Measurements from ENCODE around the gene PEX16. TPM values are rescaled to one million over a fixed set of nuclear protein-coding genes. Genes with fewer than 3 reads are reported as not detected.

The PEX16 gene
- total and polyA plus RNA-seq, 8 donors: 9.9 to 72.7 (median 40.2) TPM

GRCh38 chr11:45869551-45869950 lies 48.1 kb downstream of the PEX16 start:
- Histone ChIP-seq H3K27me3 (no peaks in the 10 kb centered on the region), H3K9me3 (no peaks in the 10 kb centered on the region), H3K4me1 (no peaks in the 10 kb centered on the region), H3K27ac (no peak overlapping the region), H3K36me3 (peaks cover 79 to 100% (median 99%) of the 10 kb centered on the region in 4 donors), H3K4me3 (no peak overlapping the region)
- 86 to 96% (median 89%) methylated on average over 5 to 12 of the region's 12 CpGs for WGBS, 5 donors
- intact Hi-C loops (cut with DNase I; ENCODE audit: low total_unique reads): no loop called here
- TF ChIP-seq POLR2AphosphoS5 (IDR thresholded peaks at IDR 0.05) (no peak), EP300 (IDR thresholded peaks at IDR 0.05) (no peak), CTCF (IDR thresholded peaks at IDR 0.05) (no peak), POLR2A (IDR thresholded peaks at IDR 0.05) (no peak)
- no peak for DNase-seq

DNA sequence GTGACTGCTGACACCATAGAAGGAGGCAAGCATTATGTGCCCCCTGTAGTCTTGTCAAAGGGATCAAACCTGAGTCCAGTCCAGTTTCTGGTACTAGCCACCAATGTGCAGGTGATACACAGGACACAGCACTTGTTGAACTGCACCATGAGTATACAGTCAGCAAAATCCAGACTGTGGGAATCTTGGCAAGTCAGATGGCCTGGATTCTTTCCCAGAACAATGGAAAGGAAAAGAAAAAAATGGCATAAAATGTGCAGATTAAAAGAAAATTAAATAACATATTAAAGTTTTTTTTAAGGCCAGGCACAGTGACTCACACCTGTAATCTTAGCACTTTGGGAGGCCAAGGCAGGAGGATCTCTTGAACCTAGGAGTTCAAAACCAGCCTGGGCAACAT lies 53.6 kb downstream of the PEX16 start:
- Histone ChIP-seq H3K36me3 (peaks cover 76 to 99% (median 91%) of the 10 kb centered on the region in 4 donors), H3K9me3 (no peaks in the 10 kb centered on the region), H3K27ac (no peak overlapping the region), H3K4me3 (no peak overlapping the region), H3K4me1 (peaks cover 12 to 23% (median 16%) of the 10 kb centered on the region in 4 donors), H3K27me3 (no peaks in the 10 kb centered on the region)
- no peak for DNase-seq
- intact Hi-C loops (cut with DNase I; ENCODE audit: low total_unique reads): no loop called here
- TF ChIP-seq POLR2AphosphoS5 (IDR thresholded peaks at IDR 0.05): no peak
- TF ChIP-seq CTCF (IDR thresholded peaks at IDR 0.05): no peak
- TF ChIP-seq POLR2A (IDR thresholded peaks at IDR 0.05): no peak
- no peak for TF ChIP-seq EP300 (IDR thresholded peaks at IDR 0.05)

DNA sequence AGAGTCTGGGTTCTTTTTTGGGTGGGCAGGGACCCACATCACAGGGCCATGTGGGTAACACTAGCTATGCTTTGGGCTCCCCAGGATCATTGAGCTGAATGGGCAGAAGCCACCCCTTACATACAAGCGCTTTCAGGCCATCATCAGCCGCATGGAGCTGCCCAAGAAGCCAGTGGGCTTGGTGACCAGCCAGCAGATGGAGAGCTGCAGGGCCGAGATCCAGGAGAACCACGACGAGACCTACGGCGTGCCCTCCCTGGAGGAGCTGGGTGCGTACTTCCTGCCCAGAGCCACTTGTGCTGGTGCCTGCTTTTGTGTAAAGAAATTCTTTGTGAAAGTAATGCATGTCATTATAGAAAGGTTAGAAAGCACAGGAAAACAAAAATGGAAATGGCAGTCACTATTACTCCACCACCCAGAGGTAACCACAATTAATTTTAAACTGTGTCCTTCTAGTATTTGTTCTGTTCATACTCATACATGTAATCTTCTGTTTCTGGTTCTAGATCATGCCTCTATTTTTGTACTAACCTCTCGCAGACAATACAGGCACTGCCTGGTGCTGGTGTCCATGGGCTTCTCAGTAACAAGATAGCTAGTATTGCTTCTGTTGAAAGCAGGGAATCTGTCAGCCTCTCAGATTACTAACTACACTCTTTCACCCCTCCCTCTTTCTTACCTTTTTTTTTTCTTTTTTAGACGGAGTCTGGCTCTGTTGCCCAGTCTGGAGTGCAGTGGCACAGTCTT lies 56.7 kb downstream of the PEX16 start:
- intact Hi-C loops (cut with DNase I; ENCODE audit: low total_unique reads): no loop called here
- Histone ChIP-seq H3K27me3 (no peaks in the 10 kb centered on the region), H3K9me3 (no peaks in the 10 kb centered on the region), H3K4me1 (peaks cover 39 to 54% (median 46%) of the 10 kb centered on the region in 4 donors), H3K36me3 (peaks cover 59 to 90% (median 84%) of the 10 kb centered on the region in 4 donors), H3K27ac (peak overlapping the region in 4 of 5 donors; percentile 73 to 95 (median 78)), H3K4me3 (no peak overlapping the region)
- TF ChIP-seq CTCF (IDR thresholded peaks at IDR 0.05): no peak
- TF ChIP-seq POLR2AphosphoS5 (IDR thresholded peaks at IDR 0.05): no peak
- no peak for TF ChIP-seq POLR2A (IDR thresholded peaks at IDR 0.05)
- no peak for TF ChIP-seq EP300 (IDR thresholded peaks at IDR 0.05)
- 74 to 89% (median 82%) methylated on average over 10 of the region's 10 CpGs for WGBS, 5 donors
- DNase-seq: no peak

- peaks cover 39 to 60% (median 50%) of the 10 kb centered on the region in 4 donors for H3K4me1 ChIP-seq
- TF ChIP-seq EP300 (IDR thresholded peaks at IDR 0.05) (no peak), CTCF (IDR thresholded peaks at IDR 0.05) (no peak), POLR2A (IDR thresholded peaks at IDR 0.05) (no peak), POLR2AphosphoS5 (IDR thresholded peaks at IDR 0.05) (no peak)
- no peak for DNase-seq
- no peaks in the 10 kb centered on the region for H3K27me3 ChIP-seq
- H3K36me3 ChIP-seq: peaks cover 55 to 90% (median 84%) of the 10 kb centered on the region in 4 donors
- H3K27ac ChIP-seq: peak overlapping the region in 4 of 5 donors; percentile 73 to 95 (median 78)
- H3K9me3 ChIP-seq: no peaks in the 10 kb centered on the region
- WGBS, 5 donors: 77 to 92% (median 89%) methylated on average over 5 of the region's 5 CpGs
- intact Hi-C loops (cut with DNase I; ENCODE audit: low total_unique reads): no loop called here
- H3K4me3 ChIP-seq: no peak overlapping the region
Observed at GRCh38 chr11:45860348-45860747, 57.3 kb downstream of the PEX16 start.

Other genes starting within 250 kb of the PEX16 start
- 10 to 100 TPM in 2 of 5 donors, 1 to 10 TPM in 3; 7.6 to 21.4 (median 9.9) TPM for gene SLC35C1, start 112.7 kb downstream of the PEX16 start, total RNA-seq
- gene SLC35C1, start 112.7 kb downstream of the PEX16 start, polyA plus RNA-seq: 10 to 100 TPM in 1 of 3 donors, 1 to 10 TPM in 2; 8.4 to 12.7 (median 9.0) TPM
- 10 to 100 TPM; 20.4 to 45.9 (median 38.4) TPM for gene CRY2, start 70.4 kb downstream of the PEX16 start, total RNA-seq
- 10 to 100 TPM in 1 of 3 donors, 1 to 10 TPM in 2; 8.2 to 13.3 (median 9.8) TPM for gene CRY2, start 70.4 kb downstream of the PEX16 start, polyA plus RNA-seq
- 1 to 10 TPM in 4 of 5 donors, not detected in 1; 2.9 to 8.0 (median 6.2) TPM for gene MAPK8IP1, start 32.2 kb downstream of the PEX16 start, total RNA-seq
- 1 to 10 TPM; 4.9 to 8.3 (median 7.6) TPM for gene MAPK8IP1, start 32.2 kb downstream of the PEX16 start, polyA plus RNA-seq
- 1 to 10 TPM in 2 of 5 donors, not detected in 3; 6.7 to 9.9 TPM for gene FREY1, start 10.6 kb downstream of the PEX16 start, total RNA-seq
- gene FREY1, start 10.6 kb downstream of the PEX16 start, polyA plus RNA-seq: under 1 TPM in 2 of 3 donors, not detected in 1; 0.33 to 0.50 TPM
- 10 to 100 TPM in 1 of 5 donors, 1 to 10 TPM in 2, not detected in 2; 4.2 to 11.3 (median 7.6) TPM for gene LARGE2, start 4.8 kb upstream of the PEX16 start, total RNA-seq
- gene LARGE2, start 4.8 kb upstream of the PEX16 start, polyA plus RNA-seq: 10 to 100 TPM; 13.8 to 45.1 (median 17.4) TPM
- gene PHF21A, start 203.6 kb upstream of the PEX16 start, total RNA-seq: 10 to 100 TPM in 4 of 5 donors, 1 to 10 TPM in 1; 6.1 to 67.0 (median 22.2) TPM
- 10 to 100 TPM; 10.1 to 15.1 (median 11.9) TPM for gene PHF21A, start 203.6 kb upstream of the PEX16 start, polyA plus RNA-seq

Measured in stomach (tissue), 9 donors.